K562 (cell line): Measurements from ENCODE around the gene RHCG. TPM values are rescaled to one million over a fixed set of nuclear protein-coding genes. Genes with fewer than 3 reads are reported as not detected.

Experiments used
- ATAC-seq: fragments of 200-7000 bp; cut with Tn5 transposase; 3 replicates; pipeline ENCODE4 v1.9.1; 2020; ENCODE audit warnings: moderate library complexity
- BruUV-seq: library from RNA; stranded (reverse); fragments of 400-500 nt; replicated peaks from 2 replicates; lab custom pipeline; 2021; lab: Mats Ljungman, UMichigan
- CTCF ChIA-PET: fragments of 300-600 bp; formaldehyde crosslinking; extraction: SDS; loops from one replicate; lab custom pipeline; 2021; ENCODE audit warnings: low intra/inter-chr PET ratio; lab: Yijun Ruan, JAX
- POLR2A ChIA-PET: fragments of 300-600, 350-650 bp; sonication (Branson Sonifier 250); formaldehyde crosslinking; extraction: SDS; loops from one replicate; lab custom pipeline; 2021; ENCODE audit warnings: antibody characterized with exemption, inconsistent platforms; lab: Yijun Ruan, JAX
- DNase-seq, 4 experiments: peaks; one replicate each; pipeline versions ENCODE4 v3.0.0 to v3.0.0-alpha.2; 2011 to 2018; ENCODE audit warnings: low spot score in 3 of 4, mixed read lengths in 3 of 4; ENCODE audit errors: extremely low read depth in 1 of 4
- FAIRE-seq: peaks from 2 replicates; lab custom pipeline; 2011; peaks lifted over from hg19 to GRCh38; lab: Jason Lieb, UNC
- H2AFZ ChIP-seq: 2 replicates; pipeline ENCODE4 v1.6.0; 2011; ENCODE audit warnings: low read depth, low read length, control low read depth, inconsistent platforms
- H3K27ac ChIP-seq: fragments of 200-600 bp; 3 replicates; pipeline ENCODE4 v1.8.0; 2011; ENCODE audit warnings: low read depth, mild to moderate bottlenecking, control low read depth, inconsistent platforms, low read length, moderate library complexity, mixed read lengths; ENCODE audit errors: extremely low read depth
- H3K27me3 ChIP-seq, 2 experiments: fragments of 300-600 bp in 1 of 2; 2 replicates in 1 of 2; 3 replicates in 1 of 2; pipeline versions ENCODE4 v1.6.0 to v1.8.0; 2011; ENCODE audit warnings: inconsistent platforms in 2 of 2, low read length in 2 of 2, mild to moderate bottlenecking in 1 of 2, mixed read lengths in 1 of 2, moderate library complexity in 1 of 2; ENCODE audit not compliant: control insufficient read depth in 2 of 2, insufficient read depth in 2 of 2
- H3K36me3 ChIP-seq: fragments of 300-600 bp; 3 replicates; pipeline ENCODE4 v1.8.0; 2011; ENCODE audit warnings: mild to moderate bottlenecking, low read length, inconsistent platforms; ENCODE audit not compliant: control insufficient read depth, insufficient read depth
- H3K4me1 ChIP-seq, 2 experiments: fragments of 200-600 bp in 1 of 2; replicated peaks in 1 of 2; 2 replicates in 1 of 2; 3 replicates in 1 of 2; pipeline versions ENCODE4 v1.5.1 to v1.8.0; 2011; ENCODE audit warnings: inconsistent platforms in 2 of 2, low read length in 2 of 2, mild to moderate bottlenecking in 1 of 2, mixed read lengths in 1 of 2, moderate library complexity in 1 of 2; ENCODE audit not compliant: control insufficient read depth in 2 of 2, insufficient read depth in 2 of 2
- H3K4me2 ChIP-seq: 2 replicates; pipeline ENCODE4 v1.6.1; 2011; ENCODE audit warnings: low read length, control low read depth, inconsistent platforms, mixed read lengths; ENCODE audit not compliant: insufficient read depth
- H3K4me3 ChIP-seq: fragments of 200-600 bp; sonication (generic), shearing (Covaris generic); 2 replicates; pipeline ENCODE4 v1.5.1; 2016; ENCODE audit warnings: control low read depth, inconsistent platforms
- H3K79me2 ChIP-seq: fragments of 200-600 bp; 3 replicates; pipeline ENCODE4 v1.8.0; 2011; ENCODE audit warnings: low read length, inconsistent platforms; ENCODE audit not compliant: control insufficient read depth, insufficient read depth
- H3K9ac ChIP-seq, 2 experiments: 2 replicates each; pipeline versions ENCODE4 v1.6.0 to v1.6.1; 2011; ENCODE audit warnings: low read depth in 2 of 2, low read length in 2 of 2, control low read depth in 1 of 2, inconsistent platforms in 1 of 2, mild to moderate bottlenecking in 1 of 2, mixed read lengths in 1 of 2; ENCODE audit not compliant: insufficient read depth in 1 of 2
- H3K9me1 ChIP-seq: one replicate; pipeline ENCODE4 v1.6.0; 2011; ENCODE audit warnings: inconsistent platforms, mild to moderate bottlenecking, low read length, moderate library complexity; ENCODE audit not compliant: control insufficient read depth, insufficient read depth
- H3K9me3 ChIP-seq: replicated peaks from 2 replicates; pipeline ENCODE4 v1.5.1; 2011; ENCODE audit warnings: low read depth, low read length, inconsistent platforms; ENCODE audit not compliant: control insufficient read depth, insufficient read depth
- H4K20me1 ChIP-seq: replicated peaks from 2 replicates; pipeline ENCODE4 v1.6.1; 2011; ENCODE audit warnings: low read length, inconsistent platforms, mixed read lengths; ENCODE audit not compliant: control insufficient read depth, insufficient read depth
- AFF1 ChIP-seq, 2 experiments: fragments of 450-650 bp; IDR thresholded peaks; 2 replicates each; pipeline ENCODE4 v1.6.1; 2018; ENCODE audit warnings: mild to moderate bottlenecking in 2 of 2, low read depth in 1 of 2; ENCODE audit not compliant: partially characterized antibody in 2 of 2
- ELF1 ChIP-seq: fragments of 200-800 bp; sonication (Bioruptor generic); IDR thresholded peaks from 2 replicates; pipeline ENCODE4 v1.6.1; 2016; ENCODE audit warnings: missing genetic modification characterization, missing compliant biosample characterization
- ETV5 ChIP-seq: sonication (generic); formaldehyde crosslinking; IDR thresholded peaks from 2 replicates; pipeline ENCODE4 v1.4.0; 2020; ENCODE audit warnings: low read depth, mild to moderate bottlenecking, missing genetic modification reagents
- HNRNPK ChIP-seq: fragments of 200-400 bp; formaldehyde crosslinking; IDR thresholded peaks from one replicate; pipeline ENCODE4 v1.6.1; 2018; ENCODE audit warnings: mild to moderate bottlenecking, low read depth, low read length; ENCODE audit not compliant: poor library complexity, severe bottlenecking
- LEF1 ChIP-seq: fragments of 450-650 bp; IDR thresholded peaks from 2 replicates; pipeline ENCODE4 v1.6.1; 2016; ENCODE audit warnings: mild to moderate bottlenecking
- SIRT6 ChIP-seq: IDR thresholded peaks from one replicate; pipeline ENCODE4 v1.6.1; 2012; ENCODE audit warnings: low read depth, mild to moderate bottlenecking, control low read depth, inconsistent platforms, low read length, moderate library complexity
- SIX5 ChIP-seq, 2 experiments: IDR thresholded peaks; 2 replicates each; pipeline ENCODE4 v1.6.1; 2011; ENCODE audit warnings: low read length in 2 of 2, borderline replicate concordance in 1 of 2, low read depth in 1 of 2, mild to moderate bottlenecking in 1 of 2, moderate library complexity in 1 of 2; ENCODE audit not compliant: insufficient read depth in 1 of 2
- SRSF9 ChIP-seq: fragments of 200-400 bp; formaldehyde crosslinking; IDR thresholded peaks from 2 replicates; pipeline ENCODE4 v1.6.1; 2017; ENCODE audit warnings: low read depth, low read length, borderline replicate concordance
- TCF15 ChIP-seq: fragments of 250-450 bp; sonication (Bioruptor Pico); IDR thresholded peaks from 2 replicates; pipeline ENCODE4 v1.8.0; 2022; ENCODE audit warnings: moderate library complexity, mild to moderate bottlenecking, inconsistent platforms
- TRIM28 ChIP-seq: fragments of 450-650 bp; IDR thresholded peaks from 2 replicates; pipeline ENCODE4 v1.6.1; 2017
- ZNF609 ChIP-seq: sonication (generic); formaldehyde crosslinking; IDR thresholded peaks from 2 replicates; pipeline ENCODE4 v1.8.1; 2023; ENCODE audit warnings: missing genetic modification reagents, mild to moderate bottlenecking, borderline replicate concordance
- ZNF668 ChIP-seq: fragments of 250-450 bp; sonication (Bioruptor Pico); IDR thresholded peaks from 2 replicates; pipeline ENCODE4 v1.8.0; 2022; ENCODE audit warnings: mild to moderate bottlenecking, inconsistent platforms
- WGBS: fragments of 100-300 bp; shearing (Covaris generic); methylation state at CpG from one replicate; pipeline ENCODE4 v1.1.6; 2016; ENCODE audit warnings: low coverage, mixed read lengths; ENCODE audit not compliant: insufficient coverage; ENCODE audit errors: missing lambda C conversion rate; 5-methylcytosine and 5-hydroxymethylcytosine counted together
- in situ Hi-C: fragments of 300-500 bp; cut with MboI; formaldehyde crosslinking; loops from 4 replicates; pipeline ENCODE4 v1.15.0; 2018; ENCODE audit warnings: inconsistent platforms, mixed read lengths
- intact Hi-C: fragments of 100-400 bp; cut with micrococcal nuclease; formaldehyde crosslinking; loops from 2 replicates; pipeline ENCODE4 v1.14.2; 2022
- polyA plus RNA-seq, 8 experiments: library from polyadenylated mRNA; depleted of rRNA in 4 of 8; stranded (reverse) in 5 of 8; unstranded in 3 of 8; fragments of >200 nt; fragmentation: Nextera tagmentation in 2 of 8; fragmentation: Illumina TruSeq in 1 of 8; extraction: Ambion mirVana in 2 of 8; extraction: Trizol in 1 of 8; gene quantifications; 2 replicates each; pipeline versions ENCODE4 v1.2.1 to v1.2.3, GENCODE V29; 2011 to 2014; ENCODE audit warnings: inconsistent platforms in 1 of 8, missing spikeins in 1 of 8
- total RNA-seq, 7 experiments: library from RNA; depleted of rRNA in 6 of 7; stranded (reverse); fragments of >200 nt in 6 of 7; fragmentation: Illumina TruSeq in 2 of 7; extraction: Trizol in 2 of 7; gene quantifications; 2 replicates each; pipeline versions ENCODE4 v1.2.1 to v1.2.3, GENCODE V29; 2011 to 2021; ENCODE audit warnings: low replicate concordance in 1 of 7

RHCG gene
- total and polyA plus RNA-seq, 9 of the 15 experiments (the other 6 are each of a cell fraction or from before 2014, with no cell fraction given), result not detected

GRCh38 chr15:89480505-89480904 lies 15.9 kb downstream of the RHCG start (continued):
- no peak for TF ChIP-seq AFF1 (IDR thresholded peaks at IDR 0.05; ENCODE audit: low read depth in 1 of 2, partially characterized antibody in 2 of 2)
- no peak for TF ChIP-seq LEF1

DNA sequence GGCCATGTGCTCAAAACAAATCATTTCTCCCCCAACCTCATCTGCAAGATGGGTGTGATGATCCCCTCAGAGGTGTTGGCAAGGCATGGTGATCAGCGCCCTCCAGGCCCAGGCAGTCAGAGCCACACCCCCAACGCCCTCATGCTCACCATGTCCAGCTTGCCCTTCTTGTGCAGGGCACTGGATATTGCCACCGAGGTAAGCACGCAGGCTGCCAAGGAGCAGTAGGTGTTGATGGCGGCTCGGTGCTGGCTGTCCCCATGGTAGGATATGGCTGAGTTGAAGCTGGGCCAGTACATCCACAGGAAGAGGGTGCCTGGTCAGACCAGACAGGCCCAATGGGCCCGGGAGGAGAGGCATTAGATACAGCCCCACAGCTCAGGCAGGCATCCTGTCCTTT lies 17.2 kb downstream of the RHCG start:
- no TSS peak for BruUV-seq
- in situ Hi-C loops, result no loop called here
- intact Hi-C loops, result no loop called here
- Histone ChIP-seq H3K9ac (no peak overlapping the region), H3K4me2 (no peak overlapping the region), H3K4me3 (no peak overlapping the region), H2AFZ (no peak overlapping the region), H3K79me2 (no peaks in the 10 kb centered on the region), H3K27me3 (peaks cover 13 to 62% of the 10 kb centered on the region in 2 experiments; a peak in 3 of 5 replicates), H3K27ac (no peak overlapping the region), H3K36me3 (no peaks in the 10 kb centered on the region), H3K9me1 (peaks cover 3% of the 10 kb centered on the region), H3K9me3 (no peaks in the 10 kb centered on the region), H3K4me1 (no peaks in the 10 kb centered on the region), H4K20me1 (peaks cover 15% of the 10 kb centered on the region; the same call in 1 of the 2 replicates)
- TF ChIP-seq SIRT6, result no peak
- TF ChIP-seq ELF1 (tag), result no peak
- no peak for TF ChIP-seq ETV5 (CRISPR knock-in tag)
- TF ChIP-seq ZNF668 (CRISPR knock-in tag), result no peak
- no peak for TF ChIP-seq SIX5 (IDR thresholded peaks at IDR 0.05; ENCODE audit: borderline replicate concordance in 1 of 2, insufficient read depth in 1 of 2, low read depth in 1 of 2, low read length in 2 of 2)
- TF ChIP-seq SRSF9, result no peak
- no peak for TF ChIP-seq HNRNPK
- TF ChIP-seq ZNF609 (CRISPR knock-in tag), result no peak
- no peak for TF ChIP-seq TRIM28
- no peak for TF ChIP-seq TCF15 (CRISPR knock-in tag)
- POLR2A ChIA-PET, result interaction anchor here (0.5 to 0.6 kb wide), 2 partner anchors 11 to 32 kb away, joined by 3 read pairs; no protein-coding TSS in a partner anchor
- FAIRE-seq, result no peak
- CTCF ChIA-PET, result no interaction called here
- no peak for ATAC-seq
- 2% methylated on average over 7 of the region's 7 CpGs for WGBS
- no peak for DNase-seq
